Osteoblast (primary cell): Measurements from ENCODE around the gene SORCS2. TPM values are rescaled to one million over a fixed set of nuclear protein-coding genes. Genes with fewer than 3 reads are reported as not detected.
A peak's percentile ranks its signal among the peaks of the same experiment; 100 is the strongest.

ENCODE experiments used
- DNase-seq: peaks from one replicate; pipeline ENCODE4 v3.0.0; 2011; ENCODE audit warnings: low spot score, mixed read lengths; ENCODE audit not compliant: insufficient read length; ENCODE audit errors: missing footprints
- H2AFZ ChIP-seq: 2 replicates; pipeline ENCODE4 v1.6.0; 2011; ENCODE audit warnings: mild to moderate bottlenecking, low read length
- H3K27ac ChIP-seq: 2 replicates; pipeline ENCODE4 v1.5.1; 2011; ENCODE audit warnings: mild to moderate bottlenecking, low read depth, low read length, moderate library complexity
- H3K27me3 ChIP-seq: 2 replicates; pipeline ENCODE4 v1.6.0; 2012; ENCODE audit warnings: mild to moderate bottlenecking, control low read depth, inconsistent platforms, low read length, moderate library complexity; ENCODE audit not compliant: insufficient read depth
- H3K36me3 ChIP-seq: 2 replicates; pipeline ENCODE4 v1.5.1; 2011; ENCODE audit warnings: mild to moderate bottlenecking, low read length, control low read depth, moderate library complexity; ENCODE audit not compliant: insufficient read depth
- H3K4me1 ChIP-seq: 2 replicates; pipeline ENCODE4 v1.5.1; 2011; ENCODE audit warnings: mild to moderate bottlenecking, low read length, control low read depth, moderate library complexity; ENCODE audit not compliant: insufficient read depth
- H3K4me2 ChIP-seq: 2 replicates; pipeline ENCODE4 v1.6.0; 2011; ENCODE audit warnings: mild to moderate bottlenecking, low read length; ENCODE audit not compliant: insufficient read depth
- H3K4me3 ChIP-seq: fragments of 200-600 bp; sonication (generic); 3 replicates; pipeline ENCODE4 v1.5.1; 2012; ENCODE audit warnings: mild to moderate bottlenecking, low read length, inconsistent platforms; ENCODE audit not compliant: insufficient read depth
- H3K79me2 ChIP-seq: 2 replicates; pipeline ENCODE4 v1.6.0; 2012; ENCODE audit warnings: mild to moderate bottlenecking, low read length, control low read depth, inconsistent platforms; ENCODE audit not compliant: insufficient read depth
- H3K9me3 ChIP-seq: 2 replicates; pipeline ENCODE4 v1.5.1; 2011; ENCODE audit warnings: low read depth, low read length, control low read depth
- H4K20me1 ChIP-seq: 2 replicates; pipeline ENCODE4 v1.6.0; 2012; ENCODE audit warnings: mild to moderate bottlenecking, low read length, control low read depth; ENCODE audit not compliant: insufficient read depth
- total RNA-seq: library from RNA; depleted of rRNA; stranded (reverse); fragments of >200 nt; gene quantifications from 2 replicates; pipeline ENCODE4 v1.2.3, GENCODE V29; 2012
- TF ChIP-seq, protein P1 (sequence below): IDR thresholded peaks from 2 replicates; pipeline ENCODE4 v1.5.1; 2011; ENCODE audit warnings: mild to moderate bottlenecking, low read depth, low read length, moderate library complexity; ENCODE audit errors: extremely low read depth

The SORCS2 gene
- total RNA-seq, 1 donor = 9.0 TPM

DNA sequence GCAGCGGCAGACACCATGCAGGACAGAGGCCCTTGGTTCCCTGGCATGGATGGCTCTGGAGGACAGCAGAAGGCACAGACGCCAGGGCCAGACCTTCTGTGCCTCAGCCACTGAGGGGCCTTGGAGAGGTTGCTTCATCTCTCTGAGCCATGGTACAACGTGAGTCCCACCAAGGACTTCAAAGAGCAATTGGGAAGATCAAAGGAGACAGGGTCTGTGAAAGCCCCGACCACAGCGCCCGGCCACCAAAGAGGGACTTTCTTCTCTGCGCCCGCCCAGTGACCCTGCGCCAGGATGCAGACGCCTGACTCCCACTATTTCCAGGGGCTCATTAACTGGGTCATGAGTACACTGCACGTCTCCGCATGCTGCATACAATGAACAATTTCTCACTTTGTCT, 573.3 kb downstream of the SORCS2 start:
- Histone ChIP-seq H3K36me3 (peaks cover 100% of the 10 kb centered on the region), H2AFZ (no peak overlapping the region), H3K4me1 (peaks cover 7% of the 10 kb centered on the region), H3K27me3 (no peaks in the 10 kb centered on the region), H3K4me2 (no peak overlapping the region), H4K20me1 (peaks cover 85% of the 10 kb centered on the region), H3K79me2 (peaks cover 93% of the 10 kb centered on the region), H3K9me3 (no peaks in the 10 kb centered on the region), H3K4me3 (no peak overlapping the region), H3K27ac (no peak overlapping the region)
- DNase-seq = peak; percentile 26
- TF ChIP-seq, protein P1, sequence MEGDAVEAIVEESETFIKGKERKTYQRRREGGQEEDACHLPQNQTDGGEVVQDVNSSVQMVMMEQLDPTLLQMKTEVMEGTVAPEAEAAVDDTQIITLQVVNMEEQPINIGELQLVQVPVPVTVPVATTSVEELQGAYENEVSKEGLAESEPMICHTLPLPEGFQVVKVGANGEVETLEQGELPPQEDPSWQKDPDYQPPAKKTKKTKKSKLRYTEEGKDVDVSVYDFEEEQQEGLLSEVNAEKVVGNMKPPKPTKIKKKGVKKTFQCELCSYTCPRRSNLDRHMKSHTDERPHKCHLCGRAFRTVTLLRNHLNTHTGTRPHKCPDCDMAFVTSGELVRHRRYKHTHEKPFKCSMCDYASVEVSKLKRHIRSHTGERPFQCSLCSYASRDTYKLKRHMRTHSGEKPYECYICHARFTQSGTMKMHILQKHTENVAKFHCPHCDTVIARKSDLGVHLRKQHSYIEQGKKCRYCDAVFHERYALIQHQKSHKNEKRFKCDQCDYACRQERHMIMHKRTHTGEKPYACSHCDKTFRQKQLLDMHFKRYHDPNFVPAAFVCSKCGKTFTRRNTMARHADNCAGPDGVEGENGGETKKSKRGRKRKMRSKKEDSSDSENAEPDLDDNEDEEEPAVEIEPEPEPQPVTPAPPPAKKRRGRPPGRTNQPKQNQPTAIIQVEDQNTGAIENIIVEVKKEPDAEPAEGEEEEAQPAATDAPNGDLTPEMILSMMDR = no peak

DNA sequence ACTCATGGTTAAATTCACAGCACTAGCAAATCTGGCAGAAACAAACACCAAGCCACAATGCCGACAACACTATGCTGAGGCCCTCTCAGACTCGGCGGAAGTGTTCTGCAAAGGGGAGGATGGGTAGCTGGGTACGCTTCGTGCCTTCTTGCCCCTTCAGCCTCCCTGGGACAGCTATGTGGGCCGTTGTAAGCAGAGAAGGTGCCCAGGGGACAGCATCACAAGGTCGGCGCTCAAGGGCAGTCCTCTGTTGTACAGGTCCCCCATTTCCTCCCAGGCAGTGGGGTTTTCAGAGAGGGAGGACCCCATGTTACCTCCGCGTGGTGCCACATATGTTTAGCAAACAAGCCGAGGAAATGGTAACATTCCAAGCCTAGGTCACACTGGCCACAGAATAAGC, 573.7 kb downstream of the SORCS2 start:
- no peaks in the 10 kb centered on the region for H3K27me3 ChIP-seq
- H3K79me2 ChIP-seq = peaks cover 95% of the 10 kb centered on the region
- TF ChIP-seq, protein P1 = no peak
- H3K9me3 ChIP-seq = no peaks in the 10 kb centered on the region
- no peak overlapping the region for H3K4me3 ChIP-seq
- H3K4me2 ChIP-seq = no peak overlapping the region
- H3K27ac ChIP-seq = no peak overlapping the region
- H2AFZ ChIP-seq = no peak overlapping the region
- H4K20me1 ChIP-seq = peaks cover 85% of the 10 kb centered on the region
- DNase-seq = peak; percentile 25
- peaks cover 7% of the 10 kb centered on the region for H3K4me1 ChIP-seq
- peaks cover 100% of the 10 kb centered on the region for H3K36me3 ChIP-seq

DNA sequence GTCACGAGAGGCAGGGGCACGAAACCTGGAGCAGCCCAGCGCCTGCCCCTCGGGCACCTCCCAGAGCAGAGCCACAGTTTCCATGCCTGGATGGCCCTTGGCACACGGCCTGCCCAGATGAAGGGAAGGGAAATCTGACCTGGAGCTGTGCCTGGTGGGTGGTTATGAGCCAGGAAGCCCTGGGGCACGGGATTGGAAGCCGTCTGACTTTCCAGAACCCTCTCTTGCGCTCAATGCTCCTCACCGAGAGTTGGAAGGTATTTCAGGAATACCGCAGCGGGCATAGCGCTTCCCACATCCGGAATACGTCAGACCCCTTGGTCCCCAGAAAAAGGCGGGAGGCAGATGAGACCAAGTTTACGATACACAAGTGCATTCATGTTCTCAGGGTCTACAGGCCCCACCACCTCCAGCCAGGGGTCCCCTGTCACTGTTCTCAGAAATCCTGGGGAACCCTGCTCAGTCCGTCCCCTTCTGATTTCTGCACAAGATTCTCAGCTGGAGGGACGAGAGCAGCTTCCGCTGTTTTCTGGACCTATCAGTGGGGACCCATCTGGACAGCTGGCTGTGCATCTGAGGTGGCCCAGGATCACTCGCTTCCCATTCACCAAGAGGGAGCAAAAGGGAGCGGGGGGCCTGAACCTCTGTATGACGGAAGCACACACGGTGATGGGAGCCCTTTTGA, 574.5 kb downstream of the SORCS2 start:
- H3K4me2 ChIP-seq = no peak overlapping the region
- peaks cover 7% of the 10 kb centered on the region for H3K4me1 ChIP-seq
- H3K4me3 ChIP-seq = no peak overlapping the region
- H2AFZ ChIP-seq = no peak overlapping the region
- H3K36me3 ChIP-seq = peaks cover 100% of the 10 kb centered on the region
- peak; percentile 27 for DNase-seq
- peaks cover 84% of the 10 kb centered on the region for H4K20me1 ChIP-seq
- TF ChIP-seq, protein P1 = no peak
- H3K79me2 ChIP-seq = peaks cover 93% of the 10 kb centered on the region
- H3K9me3 ChIP-seq = no peaks in the 10 kb centered on the region
- no peak overlapping the region for H3K27ac ChIP-seq
- H3K27me3 ChIP-seq = no peaks in the 10 kb centered on the region

DNA sequence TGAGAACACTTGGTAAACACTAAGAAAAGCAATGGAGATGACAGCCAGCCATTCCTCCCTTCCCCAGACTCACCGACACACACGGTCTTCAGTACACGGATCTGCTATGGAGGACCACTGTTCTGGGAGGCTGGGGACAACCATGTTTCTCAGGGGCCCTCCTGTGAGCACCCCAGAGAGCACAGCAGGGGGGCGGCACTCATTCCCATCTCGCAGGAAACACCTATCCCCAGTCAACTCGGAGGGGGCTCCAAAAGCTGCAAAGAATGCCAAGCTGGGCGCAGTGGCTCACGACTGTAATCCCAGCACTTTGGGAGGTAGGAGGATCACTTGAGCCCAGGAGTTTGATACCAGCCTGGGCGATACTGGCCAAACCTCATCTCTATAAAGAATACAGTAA, 575.2 kb downstream of the SORCS2 start:
- Histone ChIP-seq H3K4me1 (peaks cover 7% of the 10 kb centered on the region), H3K27ac (no peak overlapping the region), H3K27me3 (no peaks in the 10 kb centered on the region), H3K4me2 (no peak overlapping the region), H2AFZ (no peak overlapping the region), H3K79me2 (peaks cover 93% of the 10 kb centered on the region), H3K9me3 (no peaks in the 10 kb centered on the region), H3K4me3 (no peak overlapping the region), H4K20me1 (peaks cover 86% of the 10 kb centered on the region), H3K36me3 (peaks cover 100% of the 10 kb centered on the region)
- TF ChIP-seq, protein P1 = no peak
- DNase-seq = peak; percentile 41
